Measurements from ENCODE around the gene SEPTIN7. TPM values are rescaled to one million over a fixed set of nuclear protein-coding genes. Genes with fewer than 3 reads are reported as not detected.

SEPTIN7 gene
- total and polyA plus RNA-seq, 2 of the 13 experiments (the other 11 are each of a cell fraction or from before 2014, with no cell fraction given): 103 to 129 TPM

- TF ChIP-seq, protein P1, sequence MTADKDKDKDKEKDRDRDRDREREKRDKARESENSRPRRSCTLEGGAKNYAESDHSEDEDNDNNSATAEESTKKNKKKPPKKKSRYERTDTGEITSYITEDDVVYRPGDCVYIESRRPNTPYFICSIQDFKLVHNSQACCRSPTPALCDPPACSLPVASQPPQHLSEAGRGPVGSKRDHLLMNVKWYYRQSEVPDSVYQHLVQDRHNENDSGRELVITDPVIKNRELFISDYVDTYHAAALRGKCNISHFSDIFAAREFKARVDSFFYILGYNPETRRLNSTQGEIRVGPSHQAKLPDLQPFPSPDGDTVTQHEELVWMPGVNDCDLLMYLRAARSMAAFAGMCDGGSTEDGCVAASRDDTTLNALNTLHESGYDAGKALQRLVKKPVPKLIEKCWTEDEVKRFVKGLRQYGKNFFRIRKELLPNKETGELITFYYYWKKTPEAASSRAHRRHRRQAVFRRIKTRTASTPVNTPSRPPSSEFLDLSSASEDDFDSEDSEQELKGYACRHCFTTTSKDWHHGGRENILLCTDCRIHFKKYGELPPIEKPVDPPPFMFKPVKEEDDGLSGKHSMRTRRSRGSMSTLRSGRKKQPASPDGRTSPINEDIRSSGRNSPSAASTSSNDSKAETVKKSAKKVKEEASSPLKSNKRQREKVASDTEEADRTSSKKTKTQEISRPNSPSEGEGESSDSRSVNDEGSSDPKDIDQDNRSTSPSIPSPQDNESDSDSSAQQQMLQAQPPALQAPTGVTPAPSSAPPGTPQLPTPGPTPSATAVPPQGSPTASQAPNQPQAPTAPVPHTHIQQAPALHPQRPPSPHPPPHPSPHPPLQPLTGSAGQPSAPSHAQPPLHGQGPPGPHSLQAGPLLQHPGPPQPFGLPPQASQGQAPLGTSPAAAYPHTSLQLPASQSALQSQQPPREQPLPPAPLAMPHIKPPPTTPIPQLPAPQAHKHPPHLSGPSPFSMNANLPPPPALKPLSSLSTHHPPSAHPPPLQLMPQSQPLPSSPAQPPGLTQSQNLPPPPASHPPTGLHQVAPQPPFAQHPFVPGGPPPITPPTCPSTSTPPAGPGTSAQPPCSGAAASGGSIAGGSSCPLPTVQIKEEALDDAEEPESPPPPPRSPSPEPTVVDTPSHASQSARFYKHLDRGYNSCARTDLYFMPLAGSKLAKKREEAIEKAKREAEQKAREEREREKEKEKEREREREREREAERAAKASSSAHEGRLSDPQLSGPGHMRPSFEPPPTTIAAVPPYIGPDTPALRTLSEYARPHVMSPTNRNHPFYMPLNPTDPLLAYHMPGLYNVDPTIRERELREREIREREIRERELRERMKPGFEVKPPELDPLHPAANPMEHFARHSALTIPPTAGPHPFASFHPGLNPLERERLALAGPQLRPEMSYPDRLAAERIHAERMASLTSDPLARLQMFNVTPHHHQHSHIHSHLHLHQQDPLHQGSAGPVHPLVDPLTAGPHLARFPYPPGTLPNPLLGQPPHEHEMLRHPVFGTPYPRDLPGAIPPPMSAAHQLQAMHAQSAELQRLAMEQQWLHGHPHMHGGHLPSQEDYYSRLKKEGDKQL (CRISPR knock-in tag; IDR thresholded peaks at IDR 0.05; ENCODE audit: low read depth): no peak; the same call in 1 of the 2 replicates
- TF ChIP-seq ISL2 (CRISPR knock-in tag; IDR thresholded peaks at IDR 0.05) (no peak; the same call in 1 of the 2 replicates), MIER2 (CRISPR knock-in tag; IDR thresholded peaks at IDR 0.05) (no peak), ZNF598 (CRISPR knock-in tag; IDR thresholded peaks at IDR 0.05; ENCODE audit: borderline replicate concordance) (no peak; the same call in 1 of the 2 replicates), ZNF737 (CRISPR knock-in tag; IDR thresholded peaks at IDR 0.05; ENCODE audit: borderline replicate concordance) (no peak), CBFB (CRISPR knock-in tag; IDR thresholded peaks at IDR 0.05) (peak; percentile 53; the same call in 1 of the 2 replicates), YY1 (IDR thresholded peaks at IDR 0.05; ENCODE audit: insufficient read depth, insufficient replicate concordance, low read depth, low read length) (peak; percentile 97), GLI4 (CRISPR knock-in tag; IDR thresholded peaks at IDR 0.05; ENCODE audit: borderline replicate concordance) (no peak), ZNF33B (CRISPR knock-in tag; IDR thresholded peaks at IDR 0.05) (no peak), ZNF790 (CRISPR knock-in tag; IDR thresholded peaks at IDR 0.05; ENCODE audit: borderline replicate concordance) (no peak; the same call in 1 of the 2 replicates), NKX3-1 (CRISPR knock-in tag; IDR thresholded peaks at IDR 0.05) (no peak), ZKSCAN1 (IDR thresholded peaks at IDR 0.05; ENCODE audit: low read length) (no peak)
- TF ChIP-seq, protein P2, sequence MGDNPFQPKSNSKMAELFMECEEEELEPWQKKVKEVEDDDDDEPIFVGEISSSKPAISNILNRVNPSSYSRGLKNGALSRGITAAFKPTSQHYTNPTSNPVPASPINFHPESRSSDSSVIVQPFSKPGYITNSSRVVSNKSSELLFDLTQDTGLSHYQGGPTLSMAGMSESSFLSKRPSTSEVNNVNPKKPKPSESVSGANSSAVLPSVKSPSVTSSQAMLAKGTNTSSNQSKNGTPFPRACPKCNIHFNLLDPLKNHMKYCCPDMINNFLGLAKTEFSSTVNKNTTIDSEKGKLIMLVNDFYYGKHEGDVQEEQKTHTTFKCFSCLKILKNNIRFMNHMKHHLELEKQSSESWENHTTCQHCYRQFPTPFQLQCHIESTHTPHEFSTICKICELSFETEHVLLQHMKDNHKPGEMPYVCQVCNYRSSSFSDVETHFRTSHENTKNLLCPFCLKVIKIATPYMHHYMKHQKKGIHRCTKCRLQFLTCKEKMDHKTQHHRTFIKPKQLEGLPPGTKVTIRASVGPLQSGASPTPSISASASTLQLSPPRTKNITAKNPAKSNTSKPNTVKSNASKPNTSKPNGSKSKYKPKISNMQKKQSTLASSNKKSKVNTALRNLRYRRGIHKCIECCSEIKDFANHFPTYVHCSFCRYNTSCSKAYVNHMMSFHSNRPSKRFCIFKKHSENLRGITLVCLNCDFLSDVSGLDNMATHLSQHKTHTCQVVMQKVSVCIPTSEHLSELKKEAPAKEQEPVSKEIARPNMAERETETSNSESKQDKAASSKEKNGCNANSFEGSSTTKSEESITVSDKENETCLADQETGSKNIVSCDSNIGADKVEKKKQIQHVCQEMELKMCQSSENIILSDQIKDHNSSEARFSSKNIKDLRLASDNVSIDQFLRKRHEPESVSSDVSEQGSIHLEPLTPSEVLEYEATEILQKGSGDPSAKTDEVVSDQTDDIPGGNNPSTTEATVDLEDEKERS (CRISPR knock-in tag; IDR thresholded peaks at IDR 0.05): no peak
- TF ChIP-seq, protein P3, sequence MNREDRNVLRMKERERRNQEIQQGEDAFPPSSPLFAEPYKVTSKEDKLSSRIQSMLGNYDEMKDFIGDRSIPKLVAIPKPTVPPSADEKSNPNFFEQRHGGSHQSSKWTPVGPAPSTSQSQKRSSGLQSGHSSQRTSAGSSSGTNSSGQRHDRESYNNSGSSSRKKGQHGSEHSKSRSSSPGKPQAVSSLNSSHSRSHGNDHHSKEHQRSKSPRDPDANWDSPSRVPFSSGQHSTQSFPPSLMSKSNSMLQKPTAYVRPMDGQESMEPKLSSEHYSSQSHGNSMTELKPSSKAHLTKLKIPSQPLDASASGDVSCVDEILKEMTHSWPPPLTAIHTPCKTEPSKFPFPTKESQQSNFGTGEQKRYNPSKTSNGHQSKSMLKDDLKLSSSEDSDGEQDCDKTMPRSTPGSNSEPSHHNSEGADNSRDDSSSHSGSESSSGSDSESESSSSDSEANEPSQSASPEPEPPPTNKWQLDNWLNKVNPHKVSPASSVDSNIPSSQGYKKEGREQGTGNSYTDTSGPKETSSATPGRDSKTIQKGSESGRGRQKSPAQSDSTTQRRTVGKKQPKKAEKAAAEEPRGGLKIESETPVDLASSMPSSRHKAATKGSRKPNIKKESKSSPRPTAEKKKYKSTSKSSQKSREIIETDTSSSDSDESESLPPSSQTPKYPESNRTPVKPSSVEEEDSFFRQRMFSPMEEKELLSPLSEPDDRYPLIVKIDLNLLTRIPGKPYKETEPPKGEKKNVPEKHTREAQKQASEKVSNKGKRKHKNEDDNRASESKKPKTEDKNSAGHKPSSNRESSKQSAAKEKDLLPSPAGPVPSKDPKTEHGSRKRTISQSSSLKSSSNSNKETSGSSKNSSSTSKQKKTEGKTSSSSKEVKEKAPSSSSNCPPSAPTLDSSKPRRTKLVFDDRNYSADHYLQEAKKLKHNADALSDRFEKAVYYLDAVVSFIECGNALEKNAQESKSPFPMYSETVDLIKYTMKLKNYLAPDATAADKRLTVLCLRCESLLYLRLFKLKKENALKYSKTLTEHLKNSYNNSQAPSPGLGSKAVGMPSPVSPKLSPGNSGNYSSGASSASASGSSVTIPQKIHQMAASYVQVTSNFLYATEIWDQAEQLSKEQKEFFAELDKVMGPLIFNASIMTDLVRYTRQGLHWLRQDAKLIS (CRISPR knock-in tag; IDR thresholded peaks at IDR 0.05): 0 out of 2 replicates have a peak, but pooled peaks have one; percentile 72
- TF ChIP-seq, protein P4, sequence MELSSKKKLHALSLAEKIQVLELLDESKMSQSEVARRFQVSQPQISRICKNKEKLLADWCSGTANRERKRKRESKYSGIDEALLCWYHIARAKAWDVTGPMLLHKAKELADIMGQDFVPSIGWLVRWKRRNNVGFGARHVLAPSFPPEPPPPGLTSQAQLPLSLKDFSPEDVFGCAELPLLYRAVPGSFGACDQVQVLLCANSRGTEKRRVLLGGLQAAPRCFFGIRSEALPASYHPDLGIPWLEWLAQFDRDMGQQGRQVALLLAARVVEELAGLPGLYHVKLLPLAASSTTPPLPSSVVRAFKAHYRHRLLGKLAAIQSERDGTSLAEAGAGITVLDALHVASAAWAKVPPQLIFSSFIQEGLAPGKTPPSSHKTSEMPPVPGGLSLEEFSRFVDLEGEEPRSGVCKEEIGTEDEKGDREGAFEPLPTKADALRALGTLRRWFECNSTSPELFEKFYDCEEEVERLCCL (CRISPR knock-in tag; IDR thresholded peaks at IDR 0.05; ENCODE audit: borderline replicate concordance): no peak
Observed at GRCh38 chr7:35800718-35801391, at the start of gene SEPTIN7 (continued).

Data from HepG2 (cell line).